22Rv1 (cell line): Measurements from ENCODE around the gene PPARG.

Experiments used
- ZFX ChIP-seq: fragments of 450-650 bp; IDR thresholded peaks from 2 replicates; pipeline ENCODE4 v1.6.1; 2017; ENCODE audit warnings: antibody characterized with exemption, borderline replicate concordance
- TF ChIP-seq, protein P1 (sequence below): fragments of 450-650 bp; IDR thresholded peaks from 2 replicates; pipeline ENCODE4 v1.5.1; 2017; ENCODE audit warnings: mild to moderate bottlenecking

DNA sequence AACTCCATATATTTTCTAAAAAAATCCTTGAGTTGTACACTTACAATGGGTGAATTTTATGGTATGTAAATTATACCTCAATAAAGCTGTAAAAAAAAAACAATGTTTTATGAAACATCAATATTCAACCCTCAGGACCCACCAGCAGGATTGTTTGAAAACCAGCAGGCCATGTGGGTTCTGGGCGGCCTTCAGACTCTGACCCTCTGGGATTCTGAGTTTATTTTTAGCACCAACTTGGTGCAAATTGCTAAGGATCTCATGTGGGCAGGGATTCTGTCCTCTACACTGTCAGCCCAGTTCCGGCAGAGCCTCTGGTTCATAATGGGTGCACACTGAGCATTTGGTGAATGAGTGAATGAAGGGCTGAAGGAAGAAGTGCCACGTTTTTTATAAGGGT is 171.3 kb downstream of the PPARG start:
- TF ChIP-seq, protein P1, sequence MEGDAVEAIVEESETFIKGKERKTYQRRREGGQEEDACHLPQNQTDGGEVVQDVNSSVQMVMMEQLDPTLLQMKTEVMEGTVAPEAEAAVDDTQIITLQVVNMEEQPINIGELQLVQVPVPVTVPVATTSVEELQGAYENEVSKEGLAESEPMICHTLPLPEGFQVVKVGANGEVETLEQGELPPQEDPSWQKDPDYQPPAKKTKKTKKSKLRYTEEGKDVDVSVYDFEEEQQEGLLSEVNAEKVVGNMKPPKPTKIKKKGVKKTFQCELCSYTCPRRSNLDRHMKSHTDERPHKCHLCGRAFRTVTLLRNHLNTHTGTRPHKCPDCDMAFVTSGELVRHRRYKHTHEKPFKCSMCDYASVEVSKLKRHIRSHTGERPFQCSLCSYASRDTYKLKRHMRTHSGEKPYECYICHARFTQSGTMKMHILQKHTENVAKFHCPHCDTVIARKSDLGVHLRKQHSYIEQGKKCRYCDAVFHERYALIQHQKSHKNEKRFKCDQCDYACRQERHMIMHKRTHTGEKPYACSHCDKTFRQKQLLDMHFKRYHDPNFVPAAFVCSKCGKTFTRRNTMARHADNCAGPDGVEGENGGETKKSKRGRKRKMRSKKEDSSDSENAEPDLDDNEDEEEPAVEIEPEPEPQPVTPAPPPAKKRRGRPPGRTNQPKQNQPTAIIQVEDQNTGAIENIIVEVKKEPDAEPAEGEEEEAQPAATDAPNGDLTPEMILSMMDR = no peak
- no peak for TF ChIP-seq ZFX
